Kidney epithelial cell (primary cell): ENCODE data around the gene GPR26. TPM values are rescaled to one million over a fixed set of nuclear protein-coding genes. Genes with fewer than 3 reads are reported as not detected.

Experiments
- DNase-seq: peaks from one replicate; pipeline ENCODE4 v3.0.0-alpha.2; 2010; ENCODE audit warnings: low read depth
- H3K27me3 ChIP-seq: 2 replicates; pipeline ENCODE4 v1.6.0; 2011; ENCODE audit warnings: low read length; ENCODE audit not compliant: control insufficient read depth, insufficient read depth
- H3K36me3 ChIP-seq: 2 replicates; pipeline ENCODE4 v1.5.1; 2011; ENCODE audit warnings: low read length; ENCODE audit not compliant: control insufficient read depth, insufficient read depth
- H3K4me3 ChIP-seq: 2 replicates; pipeline ENCODE4 v1.5.1; 2011; ENCODE audit warnings: low read depth, mild to moderate bottlenecking, control low read depth, low read length
- total RNA-seq: library from RNA; depleted of rRNA; stranded (reverse); fragments of >200 nt; gene quantifications from 2 replicates; pipeline ENCODE4 v1.2.3, GENCODE V29; 2015
- TF ChIP-seq, protein P1 (sequence below): IDR thresholded peaks from 2 replicates; pipeline ENCODE4 v1.5.1; 2011; ENCODE audit warnings: mild to moderate bottlenecking, moderate library complexity, low read length, control low read depth, inconsistent platforms; ENCODE audit not compliant: insufficient read depth, poor library complexity, severe bottlenecking

The GPR26 gene
- total RNA-seq, 1 donor from 2014 or later = 0.71 TPM

- no peak for DNase-seq
- TF ChIP-seq, protein P1, sequence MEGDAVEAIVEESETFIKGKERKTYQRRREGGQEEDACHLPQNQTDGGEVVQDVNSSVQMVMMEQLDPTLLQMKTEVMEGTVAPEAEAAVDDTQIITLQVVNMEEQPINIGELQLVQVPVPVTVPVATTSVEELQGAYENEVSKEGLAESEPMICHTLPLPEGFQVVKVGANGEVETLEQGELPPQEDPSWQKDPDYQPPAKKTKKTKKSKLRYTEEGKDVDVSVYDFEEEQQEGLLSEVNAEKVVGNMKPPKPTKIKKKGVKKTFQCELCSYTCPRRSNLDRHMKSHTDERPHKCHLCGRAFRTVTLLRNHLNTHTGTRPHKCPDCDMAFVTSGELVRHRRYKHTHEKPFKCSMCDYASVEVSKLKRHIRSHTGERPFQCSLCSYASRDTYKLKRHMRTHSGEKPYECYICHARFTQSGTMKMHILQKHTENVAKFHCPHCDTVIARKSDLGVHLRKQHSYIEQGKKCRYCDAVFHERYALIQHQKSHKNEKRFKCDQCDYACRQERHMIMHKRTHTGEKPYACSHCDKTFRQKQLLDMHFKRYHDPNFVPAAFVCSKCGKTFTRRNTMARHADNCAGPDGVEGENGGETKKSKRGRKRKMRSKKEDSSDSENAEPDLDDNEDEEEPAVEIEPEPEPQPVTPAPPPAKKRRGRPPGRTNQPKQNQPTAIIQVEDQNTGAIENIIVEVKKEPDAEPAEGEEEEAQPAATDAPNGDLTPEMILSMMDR = no peak
- H3K4me3 ChIP-seq = no peak overlapping the region
- no peaks in the 10 kb centered on the region for H3K36me3 ChIP-seq
- H3K27me3 ChIP-seq = no peaks in the 10 kb centered on the region
These were observed 12.2 kb downstream of the GPR26 start for GRCh38 chr10:123678376-123678775.

GRCh38 chr10:123681285-123681684 lies 15.1 kb downstream of the GPR26 start:
- Histone ChIP-seq H3K4me3 (no peak overlapping the region), H3K27me3 (no peaks in the 10 kb centered on the region), H3K36me3 (no peaks in the 10 kb centered on the region)
- TF ChIP-seq, protein P1 = no peak
- no peak for DNase-seq

DNA sequence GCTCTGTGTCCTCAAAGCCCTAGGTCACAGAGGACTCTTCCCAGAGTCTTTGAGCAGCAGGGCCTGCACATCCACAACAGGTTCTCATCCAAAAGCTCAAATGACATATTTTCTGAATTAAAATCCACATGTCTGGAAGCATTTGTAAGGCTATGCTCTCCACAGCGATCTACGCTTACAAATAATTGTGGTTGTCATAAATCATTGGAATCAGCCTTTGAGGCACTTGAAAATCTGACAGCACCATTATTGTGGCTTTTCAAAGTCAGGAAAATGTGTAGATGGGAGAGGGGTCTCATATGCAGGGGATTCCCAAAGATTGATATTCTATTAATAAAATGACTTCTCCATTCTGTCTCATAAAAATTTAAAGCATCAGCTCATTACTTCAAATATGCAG lies 16.3 kb downstream of the GPR26 start:
- H3K27me3 ChIP-seq = no peaks in the 10 kb centered on the region
- DNase-seq = no peak
- no peak overlapping the region for H3K4me3 ChIP-seq
- TF ChIP-seq, protein P1 = no peak
- H3K36me3 ChIP-seq = no peaks in the 10 kb centered on the region

GRCh38 chr10:123683459-123683858 lies 17.3 kb downstream of the GPR26 start:
- H3K27me3 ChIP-seq = no peaks in the 10 kb centered on the region

DNA sequence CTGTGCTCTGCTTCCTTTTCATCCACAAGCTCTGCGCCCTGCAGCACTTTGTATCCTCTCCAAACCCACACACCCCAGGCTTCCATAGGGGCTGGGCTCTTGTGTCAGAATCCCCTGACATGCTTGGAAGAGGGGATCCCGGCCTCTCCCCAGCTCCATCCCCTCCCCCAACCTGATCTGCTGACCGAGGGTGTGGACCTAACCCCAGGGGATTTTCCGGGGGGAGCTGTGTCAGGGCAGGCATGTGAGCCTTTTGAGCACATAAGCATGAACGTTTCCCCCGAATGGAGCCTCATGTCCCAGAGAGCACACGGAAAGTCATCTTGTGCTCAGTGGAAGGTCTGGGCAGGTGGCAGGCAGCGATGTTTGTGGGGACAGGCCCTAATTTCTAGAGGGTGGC lies 17.7 kb downstream of the GPR26 start:
- no peak for DNase-seq
- TF ChIP-seq, protein P1 = no peak
- Histone ChIP-seq H3K4me3 (no peak overlapping the region), H3K27me3 (no peaks in the 10 kb centered on the region), H3K36me3 (no peaks in the 10 kb centered on the region)

More at GRCh38 chr10:123683459-123683858, 17.3 kb downstream of the GPR26 start:
- DNase-seq = no peak
- Histone ChIP-seq H3K4me3 (no peak overlapping the region), H3K36me3 (no peaks in the 10 kb centered on the region)
- TF ChIP-seq, protein P1 = no peak

DNA sequence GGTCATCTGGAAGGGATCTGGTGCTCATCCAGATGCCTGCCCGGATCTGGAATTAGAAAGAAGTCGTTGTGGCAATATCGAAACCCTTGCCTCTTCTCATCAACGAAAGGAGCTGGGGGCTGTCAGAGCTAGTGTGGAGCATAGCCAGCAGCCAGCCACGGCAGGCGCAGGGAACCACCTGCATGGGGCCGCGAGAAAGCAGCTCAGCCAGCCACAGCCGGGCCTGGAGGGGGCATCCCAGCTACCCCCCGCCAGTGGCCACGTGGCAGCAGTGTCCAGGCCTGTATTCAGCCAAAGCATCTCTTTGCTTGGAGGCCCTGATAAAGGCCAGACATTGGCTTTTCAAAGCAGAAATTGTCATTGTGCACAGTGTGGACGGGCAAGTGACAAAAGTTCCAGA lies 19.1 kb downstream of the GPR26 start:
- no peaks in the 10 kb centered on the region for H3K36me3 ChIP-seq
- TF ChIP-seq, protein P1 = no peak
- H3K27me3 ChIP-seq = no peaks in the 10 kb centered on the region
- DNase-seq = no peak
- no peak overlapping the region for H3K4me3 ChIP-seq
